Ammon's horn (tissue), 1 donor: ENCODE results near the gene ACY1.

Experiments used
- DNase-seq: peaks from one replicate; pipeline ENCODE4 v3.0.0-alpha.2; 2016; ENCODE audit warnings: low spot score

The ACY1 gene

GRCh38 chr3:52005571-52005986 lies 22.2 kb downstream of the ACY1 start:
- no peak for DNase-seq

DNA sequence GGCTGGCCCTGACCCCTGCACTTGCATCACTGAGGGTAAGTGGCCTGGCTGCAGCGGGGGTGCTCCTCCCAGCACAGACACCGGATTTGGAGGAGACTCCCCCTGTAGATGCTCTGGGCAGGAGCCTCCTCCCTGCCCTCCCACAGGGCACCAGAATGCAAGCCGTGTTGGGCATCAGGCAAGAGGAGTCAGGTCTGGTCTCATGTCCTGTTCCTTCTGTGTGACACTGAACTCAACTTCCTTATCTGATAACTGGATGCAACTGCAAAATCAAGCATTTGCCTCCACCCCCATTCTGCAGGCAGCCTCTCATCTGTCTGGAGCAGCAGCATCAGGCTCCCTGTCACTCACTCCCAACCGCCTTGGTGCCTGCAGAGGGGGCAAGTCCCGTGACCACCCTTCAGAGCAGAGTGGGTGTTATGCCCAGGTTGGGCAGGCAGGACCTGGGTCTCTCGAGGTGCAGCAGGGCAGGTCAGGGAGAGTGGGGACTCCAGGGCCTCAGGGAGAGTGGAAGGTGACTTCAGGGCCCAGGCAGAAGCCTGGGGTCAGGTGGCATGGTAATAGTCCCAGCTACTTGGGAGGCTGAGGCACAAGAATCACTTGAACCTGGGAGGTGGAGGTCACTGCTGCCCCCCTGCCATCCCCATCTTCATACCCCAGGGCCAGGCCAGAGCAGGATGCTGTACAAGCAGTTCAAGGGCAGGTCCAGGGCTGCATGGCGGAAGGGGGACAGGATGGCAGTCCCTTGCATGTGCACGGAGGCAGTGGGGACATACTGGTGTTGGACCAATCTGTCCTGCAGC lies 22.9 kb downstream of the ACY1 start:
- DNase-seq = no peak

GRCh38 chr3:52006820-52007133 lies 23.4 kb downstream of the ACY1 start:
- DNase-seq = no peak

DNA sequence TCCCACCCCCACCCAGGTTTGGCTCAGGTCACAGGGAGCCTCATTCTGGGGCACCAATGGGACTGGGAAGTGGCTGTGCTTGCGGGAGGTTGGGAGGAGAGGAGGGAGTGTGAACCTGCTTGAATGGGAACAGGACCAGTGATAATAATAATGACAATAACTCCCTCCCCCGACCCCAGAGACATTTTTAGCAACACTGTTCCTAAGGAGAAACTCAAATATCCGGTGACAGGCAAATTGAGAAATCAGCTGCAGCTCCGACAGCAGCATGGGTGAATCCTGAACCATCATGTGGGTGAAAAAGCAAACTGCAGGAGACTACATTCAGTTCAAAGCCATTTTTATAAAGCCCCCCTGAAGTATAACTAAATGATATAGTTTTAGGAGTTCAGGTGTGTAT lies 24.0 kb downstream of the ACY1 start:
- DNase-seq = no peak

DNA sequence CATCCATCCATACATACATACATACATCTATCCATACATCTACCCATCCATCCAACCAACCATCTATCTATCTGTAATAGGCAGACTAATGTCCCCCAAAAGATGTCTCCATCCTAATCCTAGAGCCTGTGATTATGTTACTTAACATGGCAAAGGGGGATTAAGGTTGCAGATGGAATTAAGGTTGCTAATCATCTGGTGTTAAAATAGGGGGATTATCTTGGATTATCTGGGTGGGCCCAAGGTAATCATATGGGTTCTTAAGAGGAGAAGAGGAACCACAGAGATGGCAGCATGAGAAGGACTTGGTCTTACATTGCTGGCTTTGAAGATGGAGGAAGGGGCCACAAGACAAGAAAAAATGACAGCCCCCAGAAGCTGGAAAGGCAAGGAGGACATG lies 27.1 kb downstream of the ACY1 start:
- no peak for DNase-seq

- DNase-seq = no peak
These were observed 29.4 kb downstream of the ACY1 start for GRCh38 chr3:52012699-52013098.

- no peak for DNase-seq
These were observed 30.7 kb downstream of the ACY1 start for GRCh38 chr3:52013802-52014598.

DNA sequence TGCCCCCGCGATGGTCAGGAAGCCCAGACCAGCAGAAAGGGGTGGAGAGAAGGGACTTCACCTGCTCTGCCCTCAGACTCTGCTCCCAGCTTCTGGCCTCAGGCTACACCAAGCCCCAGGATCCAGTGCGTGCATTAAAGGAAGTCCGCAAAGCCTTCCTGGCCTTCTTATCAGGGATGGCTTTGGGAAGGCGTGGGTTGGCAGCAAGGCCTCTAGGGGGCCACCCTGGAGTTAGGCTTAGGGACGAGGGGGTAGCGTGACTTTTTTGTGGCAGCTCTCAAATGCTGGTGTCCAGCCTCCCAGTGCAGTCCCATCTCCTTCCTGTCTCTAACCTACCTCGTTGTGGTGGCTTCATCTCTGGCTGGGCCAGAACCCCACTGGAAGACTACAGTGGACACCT lies 31.3 kb downstream of the ACY1 start:
- no peak for DNase-seq

DNA sequence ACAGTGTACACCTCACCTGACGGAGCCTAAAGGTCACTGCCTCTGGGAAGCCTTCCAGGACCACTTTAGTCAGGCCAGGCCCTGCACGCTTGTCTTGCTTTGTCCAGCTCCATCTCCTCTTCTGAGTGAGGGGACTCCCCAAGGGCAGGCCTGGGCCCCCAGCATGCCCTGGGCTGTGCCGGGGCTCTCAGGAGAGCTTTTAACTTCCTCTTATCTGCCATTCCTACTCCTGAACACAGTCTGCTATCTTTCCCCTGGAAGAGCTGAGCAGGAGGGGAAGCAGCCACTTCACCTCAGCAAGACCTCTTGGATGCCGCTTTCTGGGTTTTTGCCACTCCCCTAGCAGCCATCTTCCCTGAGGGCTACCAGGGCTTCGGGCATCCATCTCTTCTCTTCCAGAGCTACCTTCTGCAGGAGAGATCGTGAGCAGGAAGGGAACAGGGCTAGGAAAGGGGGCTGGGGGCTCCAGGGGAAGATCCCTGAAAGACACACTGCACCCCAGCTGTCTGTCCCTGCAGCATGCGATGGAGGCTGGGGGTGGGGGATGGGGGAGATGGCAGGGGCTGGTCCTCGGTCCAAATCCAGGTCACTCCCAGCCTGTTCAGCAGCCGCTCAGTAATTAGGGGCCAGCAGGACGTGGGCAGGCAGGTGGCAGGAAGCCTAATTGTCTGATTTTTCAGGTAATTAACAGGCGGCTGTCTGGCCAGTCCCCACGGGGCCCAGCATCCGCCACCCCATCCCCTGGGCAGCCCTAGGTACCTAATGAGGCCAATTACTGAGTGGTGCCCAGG lies 32.3 kb downstream of the ACY1 start:
- no peak for DNase-seq

DNA sequence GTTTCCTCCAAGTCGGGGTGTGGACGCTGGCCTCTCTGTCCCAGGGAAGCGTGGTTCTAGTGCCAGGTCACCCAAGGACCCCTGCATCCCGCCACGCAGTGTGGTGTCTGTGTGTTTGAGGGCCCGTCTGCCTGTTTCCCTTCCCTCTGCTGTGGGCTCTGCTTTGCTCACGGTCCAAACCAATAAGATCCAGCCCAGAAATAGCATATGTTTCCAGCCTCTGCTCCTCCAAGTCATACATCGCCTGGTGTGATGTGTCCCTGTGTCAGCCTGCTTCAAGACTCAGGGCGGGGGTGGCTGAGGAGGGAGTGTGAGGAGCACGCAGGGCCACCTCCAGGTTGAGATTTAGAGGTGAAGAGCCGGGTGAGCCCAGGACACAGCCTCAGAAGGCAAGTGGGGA lies 34.3 kb downstream of the ACY1 start:
- no peak for DNase-seq

GRCh38 chr3:52018319-52019000 lies 35.1 kb downstream of the ACY1 start:
- no peak for DNase-seq

DNA sequence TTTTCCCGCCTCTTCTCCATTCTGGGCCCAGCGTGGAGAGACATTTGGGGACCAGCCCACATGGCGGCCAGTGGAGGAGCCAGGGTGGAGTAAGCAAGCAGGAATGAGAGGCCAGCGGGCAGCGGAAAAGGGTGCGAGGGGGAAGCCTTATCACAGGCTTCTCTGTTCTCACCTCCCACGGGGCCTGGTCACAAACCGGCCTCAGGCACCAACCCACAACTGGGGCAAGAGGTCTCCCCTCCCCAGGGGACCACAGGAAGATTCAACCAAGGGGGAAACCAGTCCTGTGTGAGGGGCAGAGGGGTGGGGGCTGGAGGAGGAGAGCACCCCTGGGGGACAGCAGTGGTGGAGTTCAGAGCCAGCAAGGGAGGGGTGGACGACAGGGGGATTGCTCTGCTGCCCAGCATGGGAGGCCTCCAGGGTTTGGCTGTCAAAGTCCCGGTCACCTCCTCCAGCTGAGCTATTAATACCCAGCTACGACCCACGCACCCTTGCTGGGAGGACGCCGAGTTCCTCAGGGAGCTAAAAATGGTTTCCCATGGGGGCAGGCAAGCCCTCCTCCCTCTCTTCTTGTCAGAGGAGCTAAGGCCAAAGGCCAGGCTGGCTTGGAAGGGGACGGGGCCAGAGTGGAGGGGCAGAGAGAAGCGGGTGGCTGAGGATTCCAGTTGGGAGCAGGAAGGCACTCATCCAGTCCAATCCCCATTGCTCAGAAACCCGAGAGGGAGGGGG lies 36.2 kb downstream of the ACY1 start:
- no peak for DNase-seq

GRCh38 chr3:52020796-52021195 lies 37.5 kb downstream of the ACY1 start:
- no peak for DNase-seq

- DNase-seq = no peak
These were observed 38.3 kb downstream of the ACY1 start for GRCh38 chr3:52021489-52022268.

DNA sequence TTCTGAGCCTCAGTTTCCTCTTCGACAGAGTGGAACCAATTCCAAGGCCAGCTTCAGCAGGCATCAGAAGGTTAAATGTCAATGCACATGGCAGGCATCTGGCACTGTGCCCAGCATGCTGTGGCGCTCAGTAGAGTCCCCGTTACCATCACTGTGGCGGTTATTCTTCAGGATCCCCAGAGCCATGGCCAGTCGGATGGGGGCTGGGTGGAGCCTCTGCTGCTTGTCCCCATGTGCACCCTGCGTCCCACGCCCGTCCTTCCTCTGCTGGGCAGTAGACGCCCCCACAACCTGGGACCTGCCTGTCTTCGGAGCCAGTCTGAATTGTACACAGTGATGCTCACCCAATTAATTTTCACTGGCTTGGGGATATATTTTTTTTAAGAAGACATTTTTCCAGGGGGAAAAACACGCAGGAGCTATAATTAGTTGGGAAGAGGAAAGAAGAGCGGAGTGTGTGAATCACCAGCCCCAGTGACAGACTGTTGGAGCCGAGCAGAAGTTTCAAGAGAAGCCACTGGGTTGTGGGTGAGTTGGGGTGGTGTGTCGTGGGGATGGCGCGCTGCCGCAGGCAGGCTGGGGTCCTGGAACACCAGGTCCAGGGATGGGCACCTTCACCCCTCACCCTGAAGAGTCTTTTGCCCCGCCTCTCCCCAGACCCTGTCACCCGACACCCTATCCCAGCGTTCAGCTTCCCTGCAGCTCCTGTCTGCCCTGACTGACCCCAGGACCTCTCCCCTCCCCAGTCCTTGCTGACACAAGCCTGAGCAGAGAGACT lies 39.2 kb downstream of the ACY1 start:
- DNase-seq = no peak

GRCh38 chr3:52023101-52023770 lies 39.9 kb downstream of the ACY1 start:
- no peak for DNase-seq

DNA sequence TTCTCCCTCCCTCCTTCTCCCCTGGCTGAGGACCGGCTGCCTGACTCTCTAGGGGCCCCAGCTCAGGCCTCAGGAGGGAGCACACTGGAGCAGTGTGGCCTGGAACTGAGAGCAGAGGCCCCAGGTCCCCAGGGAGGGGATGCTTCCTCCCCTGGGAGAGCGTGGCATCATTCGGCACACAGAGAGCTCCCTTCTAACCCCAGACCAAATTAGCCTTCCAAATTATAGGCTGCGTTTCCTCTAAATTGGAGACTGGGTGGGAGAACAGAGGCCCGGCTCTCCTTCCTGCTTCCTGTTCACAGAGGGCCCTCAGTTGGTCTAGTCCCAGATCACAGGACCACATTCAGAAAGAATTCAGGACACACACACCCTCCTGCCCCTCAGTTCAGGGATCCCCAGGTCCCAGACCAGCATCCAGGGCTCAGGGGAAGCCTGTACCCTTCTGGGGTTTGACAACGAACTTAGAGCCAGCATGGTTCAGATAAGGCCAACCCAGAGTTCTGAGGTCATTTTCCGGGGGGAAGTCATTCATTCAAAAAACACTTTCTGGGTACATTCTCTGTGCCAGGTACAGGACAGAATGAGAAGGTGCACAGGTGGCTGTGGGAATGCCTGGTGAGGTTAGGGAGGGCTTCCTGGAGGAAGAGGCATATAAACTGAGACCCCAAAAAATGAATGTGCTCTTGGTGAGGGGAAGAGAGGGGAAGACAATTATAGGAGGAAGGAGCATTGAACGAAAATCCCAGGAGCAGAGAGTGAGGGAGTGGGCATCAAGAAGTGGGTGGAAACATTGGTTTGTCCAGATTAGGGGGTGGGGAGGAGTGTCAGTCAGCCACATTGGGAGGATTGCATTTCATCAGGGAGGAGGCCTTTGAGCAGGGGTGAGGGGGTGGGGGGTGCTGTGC lies 40.8 kb downstream of the ACY1 start:
- no peak for DNase-seq

GRCh38 chr3:52024765-52025452 lies 41.6 kb downstream of the ACY1 start:
- no peak for DNase-seq
